ENCODE measurements around the gene DBNL.
"Not testable (repeated sequence)": the region's sequence is repeated elsewhere in the genome, so short reads cannot be mapped to it uniquely, and the experiment has no call there.

DBNL gene

DNA sequence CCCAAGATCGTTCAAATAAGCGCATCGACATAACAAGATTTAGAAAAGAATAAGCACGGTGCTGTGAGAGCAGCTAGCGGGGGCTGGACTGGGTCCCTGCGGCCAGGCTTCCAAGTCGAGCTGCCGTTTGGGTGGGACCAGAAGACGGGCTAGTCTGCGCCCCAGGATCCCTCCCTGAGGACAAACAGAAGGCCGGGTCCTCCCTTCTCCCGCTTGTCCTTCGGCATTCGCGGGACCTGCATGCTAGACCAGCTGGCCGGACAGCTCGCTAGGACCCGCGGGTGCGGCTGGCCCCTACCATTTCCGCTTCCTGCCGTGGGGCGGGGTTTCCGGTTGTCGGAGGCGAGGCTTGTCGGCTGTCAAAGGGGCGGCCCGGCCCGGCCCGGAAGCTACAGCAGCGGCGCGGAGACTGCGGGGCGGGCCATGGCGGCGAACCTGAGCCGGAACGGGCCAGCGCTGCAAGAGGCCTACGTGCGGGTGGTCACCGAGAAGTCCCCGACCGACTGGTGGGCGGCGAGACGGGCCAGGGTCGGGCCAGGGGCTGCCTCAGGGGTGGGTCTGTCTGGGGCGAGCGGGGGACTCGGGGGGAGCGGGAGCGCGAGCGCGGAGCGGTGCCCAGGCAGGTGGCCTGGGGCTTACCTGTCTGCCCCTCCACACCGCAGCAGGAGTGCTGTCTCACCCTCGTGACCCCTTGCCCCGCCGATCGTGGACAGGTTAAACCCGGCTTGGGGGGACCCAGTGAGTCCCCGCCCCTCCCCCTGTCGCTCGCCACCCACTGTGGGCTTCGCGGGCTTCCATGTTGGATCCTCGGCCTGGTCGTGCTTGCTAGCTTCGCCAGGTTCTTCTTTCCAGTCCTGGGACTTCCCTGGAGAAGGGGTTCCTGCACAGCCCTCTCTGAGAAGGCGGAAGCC lies at the start of gene DBNL:
TSS of gene DBNL (plus strand) at position 388 of the 911 bp plus-strand sequence. CDS start at position 424, 36 bp downstream.
- DNase-seq, result peak; percentile 88

- not testable (repeated sequence) for DNase-seq
Observed at GRCh38 chr7:43997532-43997931, 47.0 kb upstream of the DBNL start, which contains the start of gene SPDYE1. Gene SPDYE1, plus strand, starts transcription at chr7:43997897. Its CDS starts 2,053 bp downstream, at chr7:43999950.

DNA sequence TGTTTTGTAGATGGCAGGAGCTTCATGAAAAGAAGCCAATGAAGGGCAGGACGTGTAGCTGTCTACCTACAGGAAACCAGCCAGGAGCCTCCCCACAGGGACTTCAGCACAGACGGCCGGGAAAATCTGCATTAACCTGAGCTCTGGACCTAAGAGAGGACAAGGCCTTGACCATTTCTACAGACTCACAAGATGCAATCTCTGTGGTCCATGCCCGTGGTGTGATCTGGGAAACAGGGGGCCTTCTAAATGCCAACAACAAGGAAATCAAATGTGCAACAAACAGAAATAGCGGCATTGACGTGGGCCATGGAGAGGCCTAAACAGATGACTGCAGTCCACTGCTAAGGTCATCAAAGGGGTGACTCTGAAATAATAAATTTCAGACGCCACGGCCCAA lies 32.4 kb upstream of the DBNL start:
- not testable (repeated sequence) for DNase-seq

DNA sequence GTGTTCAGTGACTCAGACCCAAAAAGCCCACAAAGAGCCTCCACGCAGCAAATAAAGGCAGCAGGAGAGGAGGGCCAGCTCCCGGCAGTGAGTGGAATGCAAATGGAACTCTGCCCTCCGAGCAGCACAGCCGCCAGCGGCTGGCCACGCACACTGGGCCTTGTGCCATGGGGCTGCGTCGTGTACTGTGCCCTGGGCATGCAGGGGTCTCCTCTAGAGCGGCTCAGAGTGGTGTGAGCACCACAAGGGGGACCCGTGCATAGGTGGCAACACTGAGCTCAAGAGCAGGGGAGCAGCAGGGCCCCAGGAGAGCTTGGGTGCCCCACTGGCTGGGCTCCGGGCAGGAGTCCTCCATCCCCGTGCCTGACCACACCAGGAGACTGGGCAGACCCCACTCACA lies 29.4 kb upstream of the DBNL start:
- DNase-seq, result not testable (repeated sequence)

- DNase-seq, result peak; percentile 100
Observed at GRCh38 chr7:44018857-44019807, 25.4 kb upstream of the DBNL start.

GRCh38 chr7:44019825-44020224 lies 24.7 kb upstream of the DBNL start:
- DNase-seq, result not testable (repeated sequence)

- DNase-seq, result not testable (repeated sequence)
Observed at GRCh38 chr7:44022069-44022468, 22.4 kb upstream of the DBNL start.

GRCh38 chr7:44022796-44023467 lies 21.6 kb upstream of the DBNL start:
- not testable (repeated sequence) for DNase-seq

GRCh38 chr7:44029433-44029832 lies 15.1 kb upstream of the DBNL start:
- DNase-seq, result not testable (repeated sequence)

- DNase-seq, result not testable (repeated sequence)
Observed at GRCh38 chr7:44030029-44030428, 14.5 kb upstream of the DBNL start.

DNA sequence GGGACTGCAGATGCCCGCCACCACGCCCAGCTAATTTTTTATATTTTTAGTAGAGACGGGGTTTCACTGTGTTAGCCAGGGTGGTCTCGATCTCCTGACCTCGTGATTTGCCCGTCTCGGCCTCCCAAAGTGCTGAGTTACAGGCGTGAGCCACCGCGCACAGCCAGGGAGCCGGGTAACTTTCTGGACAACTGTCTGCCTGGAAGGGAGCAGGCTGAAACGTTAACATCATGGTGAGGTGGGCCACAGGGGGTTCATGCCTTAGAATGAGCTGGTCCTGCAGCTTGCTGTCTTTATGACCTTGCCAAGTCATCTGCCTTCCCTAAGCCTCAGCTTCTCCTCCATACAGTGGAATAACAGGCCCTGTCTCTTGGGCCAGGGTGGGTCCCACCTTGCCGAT lies 13.2 kb upstream of the DBNL start:
- not testable (repeated sequence) for DNase-seq

- DNase-seq, result not testable (repeated sequence)
Observed at GRCh38 chr7:44032031-44032430, 12.5 kb upstream of the DBNL start.

DNA sequence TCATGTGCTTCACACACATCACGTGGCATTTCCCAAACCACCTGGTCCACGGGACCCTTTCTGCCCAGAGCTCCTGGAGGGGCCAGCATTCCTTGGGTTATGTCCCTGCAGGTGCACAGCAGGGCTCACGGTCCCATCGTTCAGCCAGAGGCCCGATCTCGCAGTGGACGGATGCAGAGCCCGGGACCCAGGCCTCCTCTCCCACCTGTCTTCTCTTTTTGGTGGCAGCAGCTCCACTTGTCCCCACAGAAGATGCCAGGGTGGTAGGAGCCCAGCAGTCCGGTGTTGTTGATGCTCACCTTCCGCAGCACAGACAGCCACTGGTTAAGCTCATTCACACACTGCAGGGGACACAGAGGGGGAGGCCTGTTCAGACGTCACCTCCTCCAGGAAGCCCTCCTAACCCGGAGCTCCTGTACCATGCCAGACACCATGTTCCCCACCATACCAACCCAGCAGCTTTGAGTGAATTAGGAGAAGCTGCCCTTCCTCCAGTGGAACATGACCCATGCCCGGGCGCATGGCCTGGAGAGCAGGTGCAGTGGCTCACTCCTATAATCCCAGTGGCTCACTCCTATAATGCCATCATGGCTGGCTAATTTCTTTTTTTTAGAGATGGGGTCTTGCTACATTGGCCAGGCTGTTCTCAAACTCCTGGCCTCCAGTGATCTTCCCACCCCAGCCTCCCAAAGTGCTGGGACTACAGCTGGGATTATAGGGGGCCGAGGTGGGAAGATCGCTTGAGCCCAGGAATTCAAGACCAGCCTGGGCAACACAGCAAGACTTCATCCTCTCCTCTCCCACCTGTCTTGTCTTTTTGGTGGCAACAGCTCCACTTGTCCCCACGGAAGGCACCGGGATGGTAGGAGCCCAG lies 10.3 kb upstream of the DBNL start:
- not testable (repeated sequence) for DNase-seq

- DNase-seq, result peak; percentile 65
Observed at GRCh38 chr7:44036364-44036763, 8.1 kb upstream of the DBNL start.

DNA sequence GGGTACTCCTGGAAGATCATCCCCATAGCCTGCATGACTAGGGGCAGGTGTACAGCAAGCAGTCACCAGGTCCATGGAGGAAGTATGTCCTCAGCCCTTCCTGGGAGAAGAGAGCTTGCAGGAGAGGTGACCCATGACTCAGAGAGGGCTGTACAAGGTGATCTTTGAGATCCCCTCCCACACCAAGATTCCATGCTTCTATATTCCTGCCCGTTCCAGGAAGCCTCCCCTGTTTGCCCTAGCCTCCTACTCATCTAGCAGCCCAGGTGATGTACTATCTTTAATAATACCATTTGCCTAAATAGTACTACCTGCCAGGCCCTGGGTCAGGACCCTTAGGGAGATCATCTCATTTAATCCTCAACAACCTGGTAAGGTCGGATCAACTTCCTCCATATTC lies 6.6 kb upstream of the DBNL start:
- DNase-seq, result not testable (repeated sequence)

- DNase-seq, result not testable (repeated sequence)
Observed at GRCh38 chr7:44038553-44038952, 5.9 kb upstream of the DBNL start.

DNA sequence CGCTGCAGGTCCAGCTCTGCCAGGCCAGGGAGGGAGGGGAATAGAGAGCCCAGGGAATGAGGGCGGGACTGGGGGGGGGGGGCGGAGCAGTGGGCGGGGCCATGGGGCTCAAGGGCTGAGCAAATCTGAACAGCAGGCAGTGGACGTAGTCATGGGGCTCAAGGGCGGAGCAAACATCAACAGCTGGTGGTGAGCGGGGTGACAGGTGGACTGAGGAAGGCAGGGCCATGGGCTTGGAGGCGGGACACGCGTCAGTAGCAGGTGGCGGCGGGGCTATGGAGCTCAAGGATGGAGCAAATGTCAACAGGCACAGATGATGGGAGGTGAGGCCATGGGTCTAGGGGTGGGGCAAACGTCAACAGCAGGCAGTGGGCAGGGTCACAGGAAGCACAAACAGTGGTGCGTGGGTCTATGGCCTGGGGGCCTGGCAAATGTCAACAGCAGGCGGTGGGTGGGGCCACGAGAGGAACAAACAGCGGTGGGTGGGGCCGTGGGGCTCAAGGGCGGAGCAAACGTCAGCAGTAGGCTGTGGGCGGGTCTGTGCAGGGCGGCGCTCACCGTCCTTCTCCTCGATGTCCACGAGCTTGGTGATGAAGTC lies 5.4 kb upstream of the DBNL start:
- DNase-seq, result peak; percentile 86

DNA sequence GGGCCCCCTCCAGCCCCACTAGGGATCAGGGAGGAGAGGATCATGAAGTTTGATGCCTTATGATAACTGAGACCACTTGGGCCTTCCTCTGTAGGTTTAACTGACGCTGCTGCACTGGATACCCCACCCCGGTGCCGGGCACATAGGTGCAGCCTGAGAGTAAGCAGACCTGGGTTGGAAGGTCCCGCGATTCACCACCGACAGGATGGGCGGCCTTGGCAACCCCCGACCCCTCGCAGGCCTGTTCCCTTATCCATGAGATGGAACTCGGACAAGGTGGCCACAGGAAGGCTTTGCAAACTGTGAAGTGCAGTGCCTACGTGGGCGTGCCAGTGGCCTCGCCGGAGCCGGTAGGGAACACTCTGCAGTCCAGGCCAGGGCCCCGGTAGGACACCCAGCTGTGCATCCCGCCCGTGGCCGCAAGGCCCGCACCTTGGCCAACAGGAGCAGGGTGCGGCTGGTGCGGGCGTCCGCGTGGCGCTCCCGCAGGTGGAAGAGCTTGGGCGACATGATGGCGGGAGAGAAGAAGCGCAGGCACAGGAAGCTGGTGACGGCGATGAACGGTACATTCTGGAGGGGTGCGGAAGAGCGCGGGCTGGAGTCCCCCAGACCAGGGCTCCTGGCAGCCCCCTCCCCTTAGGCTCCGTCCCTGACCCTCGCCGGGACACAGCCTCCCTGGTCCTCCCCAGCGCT lies 4.6 kb upstream of the DBNL start:
- not testable (repeated sequence) for DNase-seq

- peak; percentile 76 for DNase-seq
Observed at GRCh38 chr7:44040493-44040891, 4.0 kb upstream of the DBNL start.

DNA sequence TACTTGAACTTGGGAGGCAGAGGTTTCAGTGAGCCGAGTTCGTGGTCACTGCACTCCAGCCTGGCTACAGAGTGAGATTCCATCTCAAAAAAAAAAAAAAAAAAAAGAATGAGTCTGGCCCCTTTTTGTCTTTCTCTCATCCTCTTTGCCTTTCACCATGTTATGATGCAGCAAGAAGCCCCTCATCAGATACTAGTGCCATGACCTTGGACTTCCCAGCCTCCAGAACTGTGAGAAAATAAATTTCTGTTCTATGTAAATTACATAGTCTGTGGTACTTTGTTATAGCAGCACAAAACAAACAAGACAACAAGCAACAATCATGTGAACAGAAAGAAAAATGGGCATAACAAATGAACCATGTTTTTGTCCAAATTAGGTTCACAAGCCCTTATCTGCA lies 2.3 kb upstream of the DBNL start:
- no peak for DNase-seq
